IMR-90 (cell line): ENCODE results near the gene HNRNPLL. TPM values are rescaled to one million over a fixed set of nuclear protein-coding genes. Genes with fewer than 3 reads are reported as not detected.

Experiments
- ATAC-seq: fragments of 200-7000 bp; cut with Tn5 transposase; 2 replicates; pipeline ENCODE4 v1.9.1; 2020; ENCODE audit warnings: low read depth, mild to moderate bottlenecking, moderate library complexity
- BruUV-seq: library from RNA; stranded (reverse); fragments of 400-500 nt; replicated peaks from 2 replicates; lab custom pipeline; 2021; lab: Mats Ljungman, UMichigan
- CTCF ChIA-PET: fragments of 300-600 bp; formaldehyde crosslinking; extraction: SDS; loops from one replicate; lab custom pipeline; 2021; ENCODE audit warnings: antibody characterized with exemption; lab: Yijun Ruan, JAX
- POLR2A ChIA-PET: fragments of 300-600 bp; sonication (Branson Sonifier 250); formaldehyde crosslinking; loops from one replicate; lab custom pipeline; 2022; ENCODE audit warnings: antibody characterized with exemption; ENCODE audit not compliant: unreplicated experiment; lab: Charles Lee
- DNase-seq: peaks from one replicate; pipeline ENCODE4 v3.0.0; 2013
- H2AFZ ChIP-seq: replicated peaks from 2 replicates; pipeline ENCODE3; 2013; ENCODE audit warnings: low read length, mild to moderate bottlenecking; ENCODE audit not compliant: poor library complexity
- H2AK5ac ChIP-seq: 2 replicates; pipeline ENCODE4 v1.6.1; 2013; ENCODE audit warnings: low read depth, low read length, inconsistent platforms
- H2AK9ac ChIP-seq: replicated peaks from 2 replicates; pipeline ENCODE3; 2013; ENCODE audit warnings: mild to moderate bottlenecking, low read depth, low read length, moderate library complexity; ENCODE audit not compliant: poor library complexity
- H2BK120ac ChIP-seq: 2 replicates; pipeline ENCODE4 v1.6.1; 2013; ENCODE audit warnings: low read depth, low read length, inconsistent platforms
- H2BK15ac ChIP-seq: 3 replicates; pipeline ENCODE4 v1.6.1; 2013; ENCODE audit warnings: low read depth, low read length, inconsistent platforms
- H2BK20ac ChIP-seq: 2 replicates; pipeline ENCODE4 v1.6.1; 2013; ENCODE audit warnings: low read depth, mild to moderate bottlenecking, inconsistent platforms, low read length, moderate library complexity
- H2BK5ac ChIP-seq: 2 replicates; pipeline ENCODE4 v1.6.1; 2013; ENCODE audit warnings: mild to moderate bottlenecking, low read depth, low read length, inconsistent platforms; ENCODE audit not compliant: poor library complexity, severe bottlenecking
- H3K14ac ChIP-seq: replicated peaks from 2 replicates; pipeline ENCODE4 v1.6.1; 2013; ENCODE audit warnings: low read depth, low read length, inconsistent platforms
- H3K18ac ChIP-seq: 2 replicates; pipeline ENCODE4 v1.6.1; 2013; ENCODE audit warnings: low read depth, low read length, control low read depth
- H3K23ac ChIP-seq: 2 replicates; pipeline ENCODE4 v1.6.1; 2013; ENCODE audit warnings: low read depth, low read length, inconsistent platforms
- H3K27ac ChIP-seq: 2 replicates; pipeline ENCODE4 v1.5.1; 2013; ENCODE audit warnings: mild to moderate bottlenecking, control low read depth, low read length; ENCODE audit not compliant: insufficient read depth
- H3K27me3 ChIP-seq: 2 replicates; pipeline ENCODE4 v1.6.1; 2013; ENCODE audit warnings: low read length; ENCODE audit not compliant: control insufficient read depth, insufficient read depth
- H3K36me3 ChIP-seq: 2 replicates; pipeline ENCODE4 v1.6.1; 2013; ENCODE audit warnings: low read length, mixed read lengths; ENCODE audit not compliant: control insufficient read depth, insufficient read depth
- H3K4ac ChIP-seq: 2 replicates; pipeline ENCODE4 v1.6.1; 2013; ENCODE audit warnings: low read depth, low read length, inconsistent platforms
- H3K4me1 ChIP-seq: 2 replicates; pipeline ENCODE4 v1.6.1; 2013; ENCODE audit warnings: low read length, mixed read lengths; ENCODE audit not compliant: control insufficient read depth, insufficient read depth
- H3K4me2 ChIP-seq: 2 replicates; pipeline ENCODE4 v1.6.1; 2013; ENCODE audit warnings: low read depth, mild to moderate bottlenecking, control low read depth, low read length, moderate library complexity
- H3K4me3 ChIP-seq: 2 replicates; pipeline ENCODE4 v1.5.1; 2013; ENCODE audit warnings: low read depth, mild to moderate bottlenecking, control low read depth, low read length, moderate library complexity; ENCODE audit not compliant: insufficient read depth
- H3K56ac ChIP-seq: 2 replicates; pipeline ENCODE4 v1.6.1; 2013; ENCODE audit warnings: low read length, inconsistent platforms; ENCODE audit not compliant: insufficient read depth; ENCODE audit errors: extremely low read depth
- H3K79me1 ChIP-seq, 2 experiments: 2 replicates each; pipeline ENCODE4 v1.6.1; 2013; ENCODE audit warnings: low read length in 2 of 2, inconsistent platforms in 1 of 2, low read depth in 1 of 2
- H3K9ac ChIP-seq: 2 replicates; pipeline ENCODE4 v1.6.1; 2013; ENCODE audit warnings: low read depth, low read length, control low read depth
- H3K9me1 ChIP-seq: 2 replicates; pipeline ENCODE4 v1.6.1; 2013; ENCODE audit warnings: low read length, inconsistent platforms; ENCODE audit not compliant: insufficient read depth
- H3K9me3 ChIP-seq: 2 replicates; pipeline ENCODE4 v1.6.1; 2013; ENCODE audit warnings: low read length; ENCODE audit not compliant: control insufficient read depth, insufficient read depth
- H4K20me1 ChIP-seq: 2 replicates; pipeline ENCODE4 v1.6.1; 2013; ENCODE audit warnings: low read length, inconsistent platforms; ENCODE audit not compliant: insufficient read depth
- H4K5ac ChIP-seq: 2 replicates; pipeline ENCODE4 v1.6.1; 2013; ENCODE audit warnings: mild to moderate bottlenecking, low read depth, low read length, control low read depth
- H4K8ac ChIP-seq, 2 experiments: 2 replicates each; pipeline ENCODE4 v1.6.1; 2013; ENCODE audit warnings: low read depth in 2 of 2, low read length in 2 of 2, control low read depth in 1 of 2, inconsistent platforms in 1 of 2
- H4K91ac ChIP-seq: 2 replicates; pipeline ENCODE4 v1.6.1; 2013; ENCODE audit warnings: low read depth, low read length, inconsistent platforms; ENCODE audit not compliant: insufficient read depth
- BHLHE40 ChIP-seq: fragments of 150-350 bp; IDR thresholded peaks from 2 replicates; pipeline ENCODE4 v1.6.1; 2016; ENCODE audit warnings: mild to moderate bottlenecking, low read depth, low read length
- CEBPB ChIP-seq: IDR thresholded peaks from 2 replicates; pipeline ENCODE4 v1.6.1; 2012; ENCODE audit warnings: low read depth, low read length, improper control_type of control experiment
- FOS ChIP-seq: fragments of 150-350 bp; IDR thresholded peaks from 2 replicates; pipeline ENCODE4 v1.6.1; 2016; ENCODE audit warnings: low read depth, low read length
- MAFK ChIP-seq: IDR thresholded peaks from 2 replicates; pipeline ENCODE4 v1.6.1; 2012; ENCODE audit warnings: low read depth, low read length, improper control_type of control experiment
- MAZ ChIP-seq: IDR thresholded peaks from 2 replicates; pipeline ENCODE4 v1.6.1; 2012; ENCODE audit warnings: low read depth, mild to moderate bottlenecking, low read length, improper control_type of control experiment, moderate library complexity, borderline replicate concordance
- NFE2L2 ChIP-seq: fragments of 150-350 bp; IDR thresholded peaks from 2 replicates; pipeline ENCODE4 v1.6.1; 2016; ENCODE audit warnings: low read depth, mild to moderate bottlenecking, low read length
- POLR2A ChIP-seq: IDR thresholded peaks from 2 replicates; pipeline ENCODE4 v1.6.1; 2012; ENCODE audit warnings: mild to moderate bottlenecking, low read depth, low read length
- RAD21 ChIP-seq: IDR thresholded peaks from 2 replicates; pipeline ENCODE4 v1.6.1; 2012; ENCODE audit warnings: low read length, improper control_type of control experiment
- RFX5 ChIP-seq: IDR thresholded peaks from 2 replicates; pipeline ENCODE4 v1.8.0; 2012; ENCODE audit warnings: low read depth, mild to moderate bottlenecking, low read length, moderate library complexity
- SMC3 ChIP-seq: fragments of 150-350 bp; IDR thresholded peaks from 2 replicates; pipeline ENCODE4 v1.6.1; 2016; ENCODE audit warnings: low read depth, mild to moderate bottlenecking, antibody characterized with exemption, low read length, moderate library complexity
- WGBS, 2 experiments: methylation state at CpG; one replicate each; pipeline versions ENCODE4 v1.1.5 to v1.1.7; 2013; ENCODE audit warnings: missing lambda C conversion rate in 2 of 2; ENCODE audit not compliant: insufficient read length in 1 of 2; ENCODE audit errors: extremely low coverage in 2 of 2; 5-methylcytosine and 5-hydroxymethylcytosine counted together
- dilution Hi-C: fragments of 300-500 bp; cut with HindIII; formaldehyde crosslinking; loops from one replicate; pipeline ENCODE4 v1.14.3; 2018; ENCODE audit warnings: low sequenced_read_pairs; ENCODE audit not compliant: unreplicated experiment
- in situ Hi-C: fragments of 300-500 bp; cut with MboI; formaldehyde crosslinking; loops from 3 replicates; pipeline ENCODE4 v1.14.3; 2019; ENCODE audit warnings: low sequenced_read_pairs, inconsistent platforms, mixed read lengths
- intact Hi-C: fragments of 100-400 bp; cut with micrococcal nuclease; formaldehyde crosslinking; loops from 2 replicates; pipeline ENCODE4 v1.10.0; 2022
- polyA plus RNA-seq, 3 experiments: library from polyadenylated mRNA; depleted of rRNA; stranded (reverse); fragments of >200 nt; gene quantifications; 2 replicates each; pipeline ENCODE4 v1.2.3, GENCODE V29; 2012; ENCODE audit warnings: low replicate concordance in 1 of 3
- total RNA-seq: library from RNA; depleted of rRNA; stranded (reverse); fragments of >200 nt; gene quantifications from 2 replicates; pipeline ENCODE4 v1.2.3, GENCODE V29; 2012
- TF ChIP-seq, protein P1 (sequence below): fragments of 150-350 bp; IDR thresholded peaks from 2 replicates; pipeline ENCODE4 v1.6.1; 2016; ENCODE audit warnings: low read depth, mild to moderate bottlenecking, low read length, moderate library complexity, borderline replicate concordance

The HNRNPLL gene
- total and polyA plus RNA-seq, 2 of the 4 experiments (the other 2 are of a cell fraction): 23.7 to 53.1 TPM

DNA sequence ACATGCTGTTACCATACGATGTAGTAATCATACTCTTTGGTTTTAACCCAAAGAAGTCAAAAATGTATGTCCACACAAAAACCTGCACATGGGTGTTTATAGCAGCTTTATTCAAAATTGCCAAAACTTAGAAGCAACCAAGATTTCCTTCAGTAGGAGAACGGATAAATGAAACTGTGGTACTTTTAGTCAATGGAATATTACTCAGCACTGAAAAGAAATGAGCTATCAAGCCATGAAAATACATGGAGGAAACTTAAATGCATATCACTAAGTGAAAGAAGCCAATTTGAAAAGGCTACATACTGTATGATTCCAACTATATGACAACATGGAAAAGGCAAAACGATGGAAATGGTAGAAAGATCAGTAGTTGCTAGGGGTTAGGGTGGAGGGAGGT lies 86.6 kb downstream of the HNRNPLL start:
- Histone ChIP-seq H3K9me3 (no peaks in the 10 kb centered on the region), H2BK20ac (no peak overlapping the region), H3K4me1 (no peaks in the 10 kb centered on the region), H4K5ac (no peak overlapping the region), H3K4me3 (no peak overlapping the region), H4K8ac (no peak overlapping the region), H3K36me3 (no peaks in the 10 kb centered on the region), H2AK5ac (no peak overlapping the region), H4K91ac (no peak overlapping the region), H3K79me1 (no peaks in the 10 kb centered on the region), H3K4ac (no peak overlapping the region), H2AK9ac (no peak overlapping the region), H2AFZ (no peak overlapping the region), H3K9ac (no peak overlapping the region), H3K23ac (no peak overlapping the region), H2BK120ac (no peak overlapping the region), H4K20me1 (no peaks in the 10 kb centered on the region), H3K14ac (no peak overlapping the region), H3K9me1 (no peaks in the 10 kb centered on the region), H3K4me2 (no peak overlapping the region), H2BK5ac (no peak overlapping the region), H3K56ac (no peak overlapping the region), H3K27ac (no peak overlapping the region), H2BK15ac (no peak overlapping the region), H3K18ac (no peak overlapping the region), H3K27me3 (peaks cover 24% of the 10 kb centered on the region)
- ChIA-PET CTCF (interaction anchor here (0.6 kb wide), 1 partner anchor 224 kb away, joined by 4 read pairs; no protein-coding TSS in a partner anchor), POLR2A (no interaction called here)
- in situ Hi-C loops: loop anchor here (25.0 kb wide), 1 partner anchor 204 kb away; no protein-coding TSS in a partner anchor
- no TSS peak for BruUV-seq
- dilution Hi-C loops: no loop called here
- WGBS, 2 experiments: no CpG with 5 or more reads among the region's 3 CpGs
- intact Hi-C loops: no loop called here
- no peak for ATAC-seq
- TF ChIP-seq RAD21 (no peak), SMC3 (no peak), RFX5 (no peak), FOS (no peak), CEBPB (no peak), BHLHE40 (no peak), POLR2A (no peak), MAFK (no peak), MAZ (no peak), NFE2L2 (no peak)
- TF ChIP-seq, protein P1, sequence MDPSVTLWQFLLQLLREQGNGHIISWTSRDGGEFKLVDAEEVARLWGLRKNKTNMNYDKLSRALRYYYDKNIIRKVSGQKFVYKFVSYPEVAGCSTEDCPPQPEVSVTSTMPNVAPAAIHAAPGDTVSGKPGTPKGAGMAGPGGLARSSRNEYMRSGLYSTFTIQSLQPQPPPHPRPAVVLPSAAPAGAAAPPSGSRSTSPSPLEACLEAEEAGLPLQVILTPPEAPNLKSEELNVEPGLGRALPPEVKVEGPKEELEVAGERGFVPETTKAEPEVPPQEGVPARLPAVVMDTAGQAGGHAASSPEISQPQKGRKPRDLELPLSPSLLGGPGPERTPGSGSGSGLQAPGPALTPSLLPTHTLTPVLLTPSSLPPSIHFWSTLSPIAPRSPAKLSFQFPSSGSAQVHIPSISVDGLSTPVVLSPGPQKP: no peak
- DNase-seq: no peak
